G401 (cell line): ENCODE measurements around the gene NID2. TPM values are rescaled to one million over a fixed set of nuclear protein-coding genes. Genes with fewer than 3 reads are reported as not detected.

Experiments
- DNase-seq: peaks from one replicate; pipeline ENCODE4 v3.0.0-alpha.2; 2015; ENCODE audit warnings: low spot score
- in situ Hi-C: cut with HindIII; loops from 2 replicates; pipeline ENCODE4 v1.10.0; 2016; ENCODE audit warnings: low sequenced_read_pairs, mixed read lengths
- total RNA-seq: library from RNA; depleted of rRNA; stranded (reverse); fragments of >200 nt; shearing (Covaris generic); gene quantifications from 2 replicates; pipeline ENCODE4 v1.2.3, GENCODE V29; 2014

NID2 gene
- total RNA-seq, 1 experiment from 2014 or later: not detected

DNA sequence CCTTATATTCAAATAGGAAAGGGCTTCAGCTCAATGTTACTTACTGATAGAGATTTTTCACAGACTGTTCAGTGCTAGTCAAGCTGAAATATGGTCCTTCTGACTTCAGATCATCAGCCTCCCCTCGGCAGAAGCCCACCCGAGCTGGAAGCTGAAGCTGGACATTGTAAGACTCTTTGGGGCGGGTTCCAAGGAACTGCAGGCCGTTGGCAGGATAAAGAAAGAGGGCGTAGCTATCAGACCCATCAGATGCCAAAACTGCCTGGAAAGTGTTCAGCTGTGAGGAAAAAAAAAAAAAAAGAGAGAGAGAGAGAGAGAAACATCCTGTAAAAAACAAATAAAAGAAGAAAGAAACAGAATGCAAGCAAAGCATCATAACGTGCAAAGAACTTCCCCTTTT is 8.8 kb downstream of the NID2 start:
- in situ Hi-C loops: no loop called here
- peak; percentile 30 for DNase-seq

DNA sequence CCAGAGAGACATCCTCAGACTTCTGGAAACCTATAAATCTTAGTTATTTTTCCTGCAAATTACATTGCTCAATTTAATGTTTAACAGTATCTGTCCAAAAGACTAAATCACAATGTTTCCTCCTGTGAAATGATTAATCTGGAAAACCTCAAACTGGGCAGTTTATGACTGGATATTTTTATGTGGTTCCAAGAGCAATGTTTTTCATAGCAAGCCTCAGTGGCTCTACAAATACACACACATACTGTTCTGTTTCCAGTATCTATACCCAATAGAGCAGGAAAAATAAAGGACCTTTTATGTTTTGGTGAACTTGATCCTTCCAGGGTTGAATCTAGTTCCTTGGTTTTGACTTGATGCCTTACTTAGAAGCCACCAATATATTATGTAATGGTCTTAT is 9.2 kb downstream of the NID2 start:
- in situ Hi-C loops: no loop called here
- no peak for DNase-seq

DNA sequence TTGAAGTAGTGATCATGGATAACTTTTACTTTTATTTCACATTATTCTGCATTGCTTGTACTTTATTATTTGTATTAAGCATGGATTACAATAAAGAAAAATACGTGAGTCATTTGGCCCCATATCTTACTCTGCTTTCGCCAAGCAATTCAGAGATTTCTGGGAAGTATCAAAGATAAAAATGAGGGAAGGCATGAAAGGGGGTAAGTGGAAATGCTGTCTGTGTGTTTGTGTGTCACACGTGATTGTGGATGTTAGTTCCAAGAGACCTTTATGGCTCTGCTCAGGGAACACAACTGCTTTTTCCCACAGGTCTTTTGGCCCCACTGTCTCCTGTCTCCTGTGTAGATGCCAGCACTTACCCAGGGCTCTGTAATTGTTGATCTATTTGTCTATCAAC is 10.5 kb downstream of the NID2 start:
- in situ Hi-C loops: no loop called here
- DNase-seq: no peak

DNA sequence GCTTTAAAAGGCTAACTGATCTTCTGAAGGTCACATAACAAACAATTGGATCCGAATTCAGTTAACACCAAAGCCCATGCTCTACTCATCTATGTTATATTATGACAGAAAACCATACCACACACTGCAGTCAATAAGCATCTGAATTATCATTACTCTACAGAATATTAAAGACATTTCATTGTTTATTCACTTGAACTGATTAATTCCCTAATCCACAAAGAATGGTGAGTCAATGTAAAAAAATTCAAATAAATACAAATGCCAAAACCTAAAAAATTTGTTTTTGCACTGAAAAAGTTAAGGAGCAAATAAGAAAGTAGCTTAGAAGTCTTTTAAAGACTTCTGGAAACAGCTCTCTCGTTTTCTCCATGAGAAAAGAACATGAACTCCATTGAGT is 13.7 kb downstream of the NID2 start:
- no peak for DNase-seq
- in situ Hi-C loops: no loop called here

DNA sequence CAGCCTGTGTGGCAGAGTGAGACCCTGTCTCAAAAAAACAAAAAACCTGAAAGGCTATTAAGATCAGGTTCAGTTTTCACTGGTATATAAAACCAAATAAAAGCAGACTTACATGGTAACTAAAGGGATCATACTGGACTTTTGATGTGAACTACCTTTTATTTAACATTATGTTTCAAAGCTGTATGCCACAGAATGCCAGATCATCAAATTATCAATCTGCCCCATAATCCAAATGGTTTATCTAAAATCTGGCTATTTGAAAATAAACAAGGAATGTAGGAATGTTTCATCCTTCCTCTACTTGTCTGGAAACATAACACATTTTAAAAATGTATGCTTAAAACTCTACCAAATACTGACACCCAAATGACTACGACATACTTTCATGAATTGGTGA is 14.2 kb downstream of the NID2 start:
- in situ Hi-C loops: no loop called here
- DNase-seq: no peak

DNA sequence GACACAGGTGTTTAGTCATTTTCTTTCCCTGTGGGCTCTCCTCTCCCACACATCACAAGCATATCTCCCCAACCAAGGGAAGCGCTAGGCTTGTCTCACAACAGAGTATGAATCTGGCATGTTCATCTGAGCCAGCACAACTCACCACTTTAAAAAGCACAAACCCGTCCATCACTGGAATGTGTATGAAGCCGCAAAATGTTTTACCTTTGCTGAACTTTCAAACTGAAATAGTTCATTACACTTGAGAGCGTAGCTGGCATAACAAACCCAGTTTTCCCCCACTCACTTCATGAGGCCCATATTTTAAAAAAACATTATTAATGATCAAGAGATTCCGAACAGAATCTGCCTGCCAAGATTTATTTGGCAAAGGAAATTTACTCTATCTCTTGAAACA is 15.8 kb downstream of the NID2 start:
- in situ Hi-C loops: no loop called here

DNA sequence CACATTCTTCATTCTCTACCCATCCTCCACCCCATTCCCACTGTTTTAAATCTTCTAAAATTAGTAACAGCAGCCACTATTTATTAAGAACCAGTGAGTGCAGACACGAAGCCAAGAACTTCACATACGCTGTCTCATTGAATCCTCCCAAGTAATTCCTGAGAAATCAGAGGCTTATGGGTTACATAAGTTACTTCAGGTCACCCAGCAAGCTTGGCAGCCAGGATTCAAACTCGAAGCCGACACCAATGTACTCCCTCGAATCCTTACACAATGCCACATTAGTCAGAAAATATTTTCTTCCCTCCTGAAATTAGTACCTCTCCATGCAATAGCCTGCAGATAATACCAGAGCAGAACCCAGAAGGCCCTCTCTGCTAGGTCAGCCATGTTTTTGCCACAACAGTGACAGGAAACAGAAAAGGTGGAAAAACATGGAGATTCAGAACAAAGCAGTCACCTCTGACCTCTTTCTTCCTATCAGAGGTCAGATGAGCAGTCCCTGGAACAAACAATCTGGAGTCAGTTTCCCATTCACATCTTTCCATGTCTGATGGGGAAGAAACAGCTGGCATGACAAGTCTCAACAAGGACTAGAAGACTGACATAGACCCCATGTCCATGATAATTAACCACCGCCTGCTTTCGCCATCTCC is 16.4 kb downstream of the NID2 start:
- in situ Hi-C loops: no loop called here
- no peak for DNase-seq

More for the DNA sequence above, 15.8 kb downstream of the NID2 start:
- no peak for DNase-seq

DNA sequence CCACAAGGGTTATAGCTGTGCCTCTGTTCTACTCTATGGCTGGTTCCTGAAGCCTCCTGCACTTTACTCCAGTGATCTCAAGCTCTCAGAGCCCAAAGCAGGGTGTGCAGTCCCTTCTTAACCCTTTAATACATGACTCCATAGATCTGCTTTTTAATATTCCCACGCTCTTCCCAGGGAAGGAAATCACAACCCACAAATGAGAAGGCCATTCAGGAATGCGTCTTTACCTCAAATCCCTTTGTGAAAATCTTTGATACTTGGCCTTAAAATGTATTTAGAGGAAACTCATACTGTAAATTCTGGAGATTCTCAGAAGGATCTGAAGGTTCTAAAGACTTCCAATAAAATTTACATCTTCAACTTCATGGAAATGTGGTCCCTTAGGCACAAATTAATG is 17.0 kb downstream of the NID2 start:
- in situ Hi-C loops: no loop called here
- DNase-seq: no peak

DNA sequence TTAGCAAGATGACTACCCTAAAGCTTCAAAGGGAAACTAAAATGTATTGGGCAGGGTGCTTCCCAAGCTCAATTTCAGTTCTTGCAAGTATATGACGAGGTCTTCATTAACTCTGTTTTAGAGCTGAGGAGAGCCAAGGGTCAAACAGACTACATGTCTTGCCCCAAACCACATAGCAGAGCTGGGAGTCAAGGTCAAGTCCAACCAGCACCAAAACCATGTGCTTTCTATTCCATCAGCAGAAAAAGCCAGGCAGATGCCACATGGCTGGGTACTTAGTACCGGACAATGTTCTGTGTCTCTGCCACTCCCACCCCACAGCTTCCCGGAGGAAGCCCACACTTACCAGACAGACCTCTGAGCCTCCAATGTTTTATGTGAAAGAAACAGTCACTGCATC is 17.6 kb downstream of the NID2 start:
- no peak for DNase-seq
- in situ Hi-C loops: no loop called here

DNA sequence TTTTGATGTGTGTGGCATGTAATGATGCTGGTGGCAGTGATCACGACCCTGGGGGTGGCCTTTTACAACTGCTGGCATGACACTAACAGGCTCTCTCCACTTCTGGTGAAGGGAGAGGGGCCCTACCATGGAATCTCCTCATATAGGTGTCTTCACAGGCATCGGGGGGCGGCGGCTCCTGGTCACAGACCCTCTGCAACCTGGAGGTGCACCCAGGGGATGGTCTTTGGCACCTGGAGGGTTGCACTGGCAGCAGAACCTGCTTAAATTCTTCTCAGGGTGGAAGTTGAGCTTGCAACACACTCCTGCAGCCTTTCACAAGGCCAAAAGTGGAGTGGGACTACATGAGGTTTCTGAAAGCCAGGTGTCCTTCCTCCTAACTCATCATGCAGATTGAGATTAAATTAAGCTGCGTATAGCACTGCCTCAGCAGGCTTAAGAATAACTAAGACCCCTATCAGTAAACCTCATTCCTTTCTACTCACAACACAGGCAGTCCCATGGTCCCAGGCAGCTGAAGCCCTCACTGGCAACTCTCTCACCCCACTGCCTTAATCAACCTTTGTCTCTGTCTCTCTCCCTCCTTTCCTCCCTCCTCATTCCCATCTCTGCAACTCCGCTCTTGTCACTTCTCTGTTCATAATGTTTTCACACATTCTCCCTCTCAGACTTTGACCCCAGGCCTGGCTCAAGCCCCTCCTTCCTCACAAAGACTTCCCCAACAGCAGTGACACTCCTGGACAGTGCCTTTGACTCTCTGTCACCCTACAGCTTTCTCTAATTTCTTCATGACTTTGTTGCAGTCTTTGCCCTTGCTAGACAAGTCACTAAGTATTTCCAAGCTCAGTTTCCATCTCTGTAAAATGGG is 18.9 kb downstream of the NID2 start:
- DNase-seq: no peak
- in situ Hi-C loops: no loop called here

DNA sequence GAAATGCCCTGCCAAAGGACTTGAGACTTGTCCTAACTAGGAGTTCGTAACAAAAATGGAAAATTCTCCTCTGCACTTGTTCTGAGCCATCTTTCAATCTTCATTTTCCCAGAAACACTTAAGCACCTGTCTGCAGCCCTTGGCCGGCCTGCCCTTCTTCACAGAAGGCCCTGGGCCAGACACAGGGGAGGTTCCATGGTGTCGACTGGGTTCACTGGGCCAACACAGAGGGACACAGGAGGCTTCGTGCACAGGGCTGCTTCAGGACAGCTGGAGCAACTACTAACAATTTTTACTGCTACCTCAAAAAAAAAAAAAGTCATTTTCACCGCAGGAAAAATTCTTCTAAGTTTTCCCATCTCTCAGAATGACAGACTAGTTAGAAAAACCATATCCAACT is 19.6 kb downstream of the NID2 start:
- DNase-seq: no peak
- in situ Hi-C loops: no loop called here

DNA sequence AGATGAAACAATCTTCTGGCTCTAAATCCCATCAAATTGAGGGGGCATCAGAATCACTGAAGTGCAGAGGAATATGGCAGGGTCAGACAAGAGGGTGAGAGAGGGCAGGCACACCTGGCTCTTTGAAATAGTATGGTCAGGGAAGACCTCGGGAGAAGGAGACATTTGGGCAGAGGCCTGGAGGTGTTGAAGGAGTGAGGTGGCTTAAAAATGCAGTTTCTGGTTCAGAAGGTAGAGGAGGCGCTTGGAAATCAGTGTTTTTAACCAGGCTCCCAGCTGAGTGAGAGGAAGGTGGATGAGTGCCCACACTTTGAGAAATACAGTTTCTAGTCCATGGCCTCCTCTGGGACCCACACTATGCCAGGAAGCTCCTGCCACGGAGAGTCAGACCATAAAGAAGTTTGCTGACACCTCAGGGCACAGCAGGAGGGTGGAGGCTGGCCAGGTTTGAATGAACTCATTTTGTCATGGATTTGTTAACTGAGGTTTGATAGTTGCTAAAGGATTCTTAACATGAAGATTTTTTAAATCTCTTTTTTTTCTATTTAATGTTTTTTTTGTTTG is 20.1 kb downstream of the NID2 start:
- in situ Hi-C loops: no loop called here
- peak; percentile 27 for DNase-seq

DNA sequence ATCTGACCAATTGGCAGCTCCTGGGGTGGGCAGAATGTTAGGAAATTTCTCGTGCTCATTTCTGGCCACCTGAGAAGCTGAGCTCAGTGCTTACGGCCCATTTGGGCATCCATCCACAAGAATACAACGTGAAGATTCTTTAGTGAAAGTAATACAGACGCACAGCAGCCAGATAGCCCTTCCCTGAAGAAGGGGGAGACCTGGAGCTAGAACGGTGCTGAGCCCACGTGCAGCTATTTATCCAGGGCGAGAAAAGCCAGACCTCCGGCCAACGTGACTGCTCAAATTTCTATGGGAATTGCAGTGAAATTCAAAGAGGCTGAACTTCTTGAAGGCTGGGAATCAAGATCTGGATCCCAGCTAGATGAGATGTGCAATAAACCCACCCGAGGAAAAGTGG is 20.7 kb downstream of the NID2 start:
- no peak for DNase-seq
- in situ Hi-C loops: no loop called here

DNA sequence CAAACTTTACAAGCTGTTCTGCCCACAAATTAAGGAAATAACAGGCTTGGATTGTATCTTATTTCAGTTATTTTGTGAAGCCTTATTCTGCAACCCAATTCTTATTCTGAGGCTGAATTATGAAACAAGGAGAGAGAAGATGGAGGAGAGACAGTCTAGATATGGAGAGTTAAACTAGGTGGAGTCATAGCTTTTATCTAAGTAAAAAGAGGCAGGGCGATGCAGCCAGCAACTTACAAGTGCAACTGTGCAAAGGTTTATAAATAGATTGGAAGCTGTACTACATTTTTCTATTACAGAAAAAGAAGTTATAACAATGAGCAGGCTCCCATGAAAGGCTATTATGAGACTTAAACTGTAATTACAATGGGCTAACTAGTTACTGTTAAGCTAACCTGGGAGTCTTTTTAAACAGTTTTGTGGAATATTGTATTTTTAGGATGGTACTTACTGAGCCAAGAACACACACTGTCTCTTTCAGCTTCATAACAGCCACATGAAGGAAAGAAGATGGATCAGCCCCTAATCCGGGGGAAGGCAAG is 22.4 kb downstream of the NID2 start:
- DNase-seq: no peak
- in situ Hi-C loops: no loop called here

DNA sequence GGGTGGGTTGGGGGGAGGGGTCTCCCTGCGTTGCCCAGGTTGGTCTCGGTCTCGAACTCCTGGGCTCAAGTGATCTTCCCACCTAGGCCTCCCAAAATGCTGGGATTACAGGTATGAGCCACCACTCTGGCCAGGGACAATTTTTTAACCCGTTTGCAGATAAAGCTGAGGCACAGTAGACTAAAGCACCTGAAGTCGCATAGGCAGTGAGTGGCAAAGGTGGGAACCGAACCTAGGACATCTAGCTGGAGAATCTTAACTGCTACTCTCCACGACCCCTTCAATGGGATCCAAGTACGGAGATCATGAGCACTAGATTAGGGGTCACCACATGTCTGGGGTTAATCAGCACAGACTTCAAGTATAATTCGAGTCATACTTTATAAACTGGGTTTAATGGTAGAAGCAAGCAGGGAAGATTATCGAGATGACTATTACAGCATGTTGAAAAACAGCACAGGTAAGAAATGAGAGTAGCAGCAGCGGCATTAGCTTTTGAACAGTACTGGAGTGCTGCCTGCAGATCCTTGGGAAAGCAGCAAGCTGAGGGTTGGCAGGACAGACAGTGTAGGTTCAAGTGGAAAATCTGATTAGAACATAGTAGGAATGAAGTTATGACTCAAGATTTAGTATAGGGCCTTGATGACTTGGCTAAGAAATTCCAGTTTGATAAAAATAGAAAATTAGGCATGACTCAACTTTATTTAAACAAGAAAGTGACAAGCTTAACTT is 23.9 kb downstream of the NID2 start:
- no peak for DNase-seq
- in situ Hi-C loops: no loop called here

DNA sequence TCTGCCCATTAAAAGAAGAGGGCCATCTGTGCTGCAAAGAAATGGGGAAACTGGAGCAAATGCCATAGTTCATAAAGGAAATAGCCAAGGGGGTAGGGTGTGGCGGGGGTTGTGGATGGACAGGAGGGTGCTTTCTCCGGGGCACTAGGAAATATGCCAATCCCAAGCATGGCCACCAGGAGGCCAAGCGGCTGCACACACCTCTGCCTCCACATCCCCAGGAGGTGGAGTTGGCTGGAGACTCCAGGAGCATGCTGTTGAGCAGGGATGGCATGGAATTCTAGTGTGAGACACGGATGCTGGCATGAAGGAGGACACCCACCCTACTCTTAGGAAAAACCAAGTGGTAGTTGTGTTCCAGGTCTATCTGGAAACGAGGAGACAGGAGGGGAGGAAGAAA is 25.2 kb downstream of the NID2 start:
- in situ Hi-C loops: no loop called here
- no peak for DNase-seq

DNA sequence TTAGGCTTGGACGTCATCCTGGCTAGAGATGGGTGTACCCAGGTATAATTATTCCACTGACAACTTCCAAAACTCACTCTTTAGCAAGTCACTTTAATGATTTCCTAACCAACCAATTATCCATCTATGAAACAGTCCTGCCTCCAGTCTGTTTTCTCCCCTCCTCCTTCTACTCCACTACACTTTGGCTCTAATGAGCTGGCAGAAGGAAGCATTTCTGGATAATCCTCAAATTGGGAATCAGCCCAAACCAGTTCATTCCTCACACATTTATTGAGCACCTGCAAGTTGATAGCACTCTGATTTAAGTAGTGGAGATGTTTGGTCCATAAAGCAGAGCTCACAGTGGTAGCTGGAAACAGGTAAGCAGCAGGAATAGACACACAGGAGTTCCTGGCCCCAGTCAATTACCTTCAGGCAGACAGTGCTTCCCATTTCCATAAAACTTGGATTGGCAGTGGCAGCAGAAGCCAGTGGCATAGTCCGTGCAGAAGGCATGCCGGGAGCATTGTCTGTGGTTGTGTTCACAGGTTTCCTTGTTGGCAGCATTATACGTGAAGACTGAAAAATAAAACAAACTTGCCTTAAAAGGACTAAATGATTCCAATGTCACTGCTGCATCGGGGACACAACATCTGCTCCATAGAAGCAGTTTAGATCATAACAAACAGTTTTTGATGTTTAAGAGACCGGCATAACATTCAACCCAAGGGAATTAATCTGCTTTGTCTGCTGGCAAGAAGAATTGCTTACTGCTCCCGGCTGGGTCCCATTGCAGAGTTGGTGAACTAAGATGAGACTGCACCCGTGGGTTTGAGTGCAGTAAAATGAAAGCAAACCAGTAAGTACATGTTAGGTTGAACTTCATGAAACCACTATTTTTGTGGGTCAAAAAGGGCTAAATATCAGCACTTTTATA is 26.2 kb downstream of the NID2 start:
- in situ Hi-C loops: no loop called here
- DNase-seq: peak; percentile 65

DNA sequence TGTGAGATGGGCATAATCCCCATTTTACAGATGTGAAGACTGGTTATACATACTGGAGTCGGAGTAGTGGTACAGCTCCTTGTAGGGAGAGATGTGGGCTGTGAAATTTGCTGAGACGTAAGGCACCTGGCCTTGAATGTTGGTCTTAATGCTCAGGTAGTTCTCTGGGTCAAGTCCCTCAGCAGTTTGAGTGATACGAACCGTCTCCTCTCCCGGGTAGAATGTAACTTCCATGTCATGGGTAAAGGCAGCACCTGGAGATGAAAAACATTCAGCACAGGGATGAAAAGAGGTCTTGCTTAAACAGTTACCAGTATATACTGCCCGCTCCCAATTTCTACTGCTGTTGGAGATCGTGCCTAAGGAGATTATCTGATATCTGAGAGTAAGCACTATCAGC is 28.3 kb downstream of the NID2 start:
- in situ Hi-C loops: no loop called here
- no peak for DNase-seq
